ENCODE data around the gene BAD. TPM values are rescaled to one million over a fixed set of nuclear protein-coding genes. Genes with fewer than 3 reads are reported as not detected.
A peak's percentile ranks its signal among the peaks of the same experiment; 100 is the strongest.

The BAD gene
- total and polyA plus RNA-seq, 2 of the 13 experiments (the other 11 are each of a cell fraction or from before 2014, with no cell fraction given) = 17.9 to 28.5 TPM

GRCh38 chr11:64268893-64269539 is 15.4 kb downstream of the BAD start (continued):
- TF ChIP-seq SP5 (CRISPR knock-in tag; IDR thresholded peaks at IDR 0.05; ENCODE audit: borderline replicate concordance, low read depth) (no peak), CEBPG (CRISPR knock-in tag; IDR thresholded peaks at IDR 0.05) (peak; percentile 45), NFIB (CRISPR knock-in tag; IDR thresholded peaks at IDR 0.05; ENCODE audit: borderline replicate concordance) (no peak), E2F1 (CRISPR knock-in tag; IDR thresholded peaks at IDR 0.05) (no peak), KLF15 (CRISPR knock-in tag; IDR thresholded peaks at IDR 0.05; ENCODE audit: borderline replicate concordance) (no peak), U2AF2 (IDR thresholded peaks at IDR 0.05; ENCODE audit: low read depth, low read length) (no peak), NFYB (CRISPR knock-in tag; IDR thresholded peaks at IDR 0.05) (no peak), ESRRA (CRISPR knock-in tag; IDR thresholded peaks at IDR 0.05; ENCODE audit: low read depth) (no peak), MIER3 (CRISPR knock-in tag; IDR thresholded peaks at IDR 0.05; ENCODE audit: borderline replicate concordance) (no peak), ZNF816 (CRISPR knock-in tag; IDR thresholded peaks at IDR 0.05; ENCODE audit: borderline replicate concordance) (no peak), ZNF136 (CRISPR knock-in tag; IDR thresholded peaks at IDR 0.05; ENCODE audit: low read depth) (no peak), SRY (CRISPR knock-in tag; IDR thresholded peaks at IDR 0.05) (no peak), JUNB (CRISPR knock-in tag; IDR thresholded peaks at IDR 0.05; ENCODE audit: borderline replicate concordance) (no peak), ATRX (CRISPR knock-in tag; IDR thresholded peaks at IDR 0.05; ENCODE audit: borderline replicate concordance) (no peak), ZNF121 (CRISPR knock-in tag; IDR thresholded peaks at IDR 0.05) (no peak), KLF11 (CRISPR knock-in tag; IDR thresholded peaks at IDR 0.05) (no peak)
- TF ChIP-seq, protein P1, sequence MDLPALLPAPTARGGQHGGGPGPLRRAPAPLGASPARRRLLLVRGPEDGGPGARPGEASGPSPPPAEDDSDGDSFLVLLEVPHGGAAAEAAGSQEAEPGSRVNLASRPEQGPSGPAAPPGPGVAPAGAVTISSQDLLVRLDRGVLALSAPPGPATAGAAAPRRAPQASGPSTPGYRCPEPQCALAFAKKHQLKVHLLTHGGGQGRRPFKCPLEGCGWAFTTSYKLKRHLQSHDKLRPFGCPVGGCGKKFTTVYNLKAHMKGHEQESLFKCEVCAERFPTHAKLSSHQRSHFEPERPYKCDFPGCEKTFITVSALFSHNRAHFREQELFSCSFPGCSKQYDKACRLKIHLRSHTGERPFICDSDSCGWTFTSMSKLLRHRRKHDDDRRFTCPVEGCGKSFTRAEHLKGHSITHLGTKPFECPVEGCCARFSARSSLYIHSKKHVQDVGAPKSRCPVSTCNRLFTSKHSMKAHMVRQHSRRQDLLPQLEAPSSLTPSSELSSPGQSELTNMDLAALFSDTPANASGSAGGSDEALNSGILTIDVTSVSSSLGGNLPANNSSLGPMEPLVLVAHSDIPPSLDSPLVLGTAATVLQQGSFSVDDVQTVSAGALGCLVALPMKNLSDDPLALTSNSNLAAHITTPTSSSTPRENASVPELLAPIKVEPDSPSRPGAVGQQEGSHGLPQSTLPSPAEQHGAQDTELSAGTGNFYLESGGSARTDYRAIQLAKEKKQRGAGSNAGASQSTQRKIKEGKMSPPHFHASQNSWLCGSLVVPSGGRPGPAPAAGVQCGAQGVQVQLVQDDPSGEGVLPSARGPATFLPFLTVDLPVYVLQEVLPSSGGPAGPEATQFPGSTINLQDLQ (CRISPR knock-in tag; IDR thresholded peaks at IDR 0.05) = no peak
- TF ChIP-seq, protein P2, sequence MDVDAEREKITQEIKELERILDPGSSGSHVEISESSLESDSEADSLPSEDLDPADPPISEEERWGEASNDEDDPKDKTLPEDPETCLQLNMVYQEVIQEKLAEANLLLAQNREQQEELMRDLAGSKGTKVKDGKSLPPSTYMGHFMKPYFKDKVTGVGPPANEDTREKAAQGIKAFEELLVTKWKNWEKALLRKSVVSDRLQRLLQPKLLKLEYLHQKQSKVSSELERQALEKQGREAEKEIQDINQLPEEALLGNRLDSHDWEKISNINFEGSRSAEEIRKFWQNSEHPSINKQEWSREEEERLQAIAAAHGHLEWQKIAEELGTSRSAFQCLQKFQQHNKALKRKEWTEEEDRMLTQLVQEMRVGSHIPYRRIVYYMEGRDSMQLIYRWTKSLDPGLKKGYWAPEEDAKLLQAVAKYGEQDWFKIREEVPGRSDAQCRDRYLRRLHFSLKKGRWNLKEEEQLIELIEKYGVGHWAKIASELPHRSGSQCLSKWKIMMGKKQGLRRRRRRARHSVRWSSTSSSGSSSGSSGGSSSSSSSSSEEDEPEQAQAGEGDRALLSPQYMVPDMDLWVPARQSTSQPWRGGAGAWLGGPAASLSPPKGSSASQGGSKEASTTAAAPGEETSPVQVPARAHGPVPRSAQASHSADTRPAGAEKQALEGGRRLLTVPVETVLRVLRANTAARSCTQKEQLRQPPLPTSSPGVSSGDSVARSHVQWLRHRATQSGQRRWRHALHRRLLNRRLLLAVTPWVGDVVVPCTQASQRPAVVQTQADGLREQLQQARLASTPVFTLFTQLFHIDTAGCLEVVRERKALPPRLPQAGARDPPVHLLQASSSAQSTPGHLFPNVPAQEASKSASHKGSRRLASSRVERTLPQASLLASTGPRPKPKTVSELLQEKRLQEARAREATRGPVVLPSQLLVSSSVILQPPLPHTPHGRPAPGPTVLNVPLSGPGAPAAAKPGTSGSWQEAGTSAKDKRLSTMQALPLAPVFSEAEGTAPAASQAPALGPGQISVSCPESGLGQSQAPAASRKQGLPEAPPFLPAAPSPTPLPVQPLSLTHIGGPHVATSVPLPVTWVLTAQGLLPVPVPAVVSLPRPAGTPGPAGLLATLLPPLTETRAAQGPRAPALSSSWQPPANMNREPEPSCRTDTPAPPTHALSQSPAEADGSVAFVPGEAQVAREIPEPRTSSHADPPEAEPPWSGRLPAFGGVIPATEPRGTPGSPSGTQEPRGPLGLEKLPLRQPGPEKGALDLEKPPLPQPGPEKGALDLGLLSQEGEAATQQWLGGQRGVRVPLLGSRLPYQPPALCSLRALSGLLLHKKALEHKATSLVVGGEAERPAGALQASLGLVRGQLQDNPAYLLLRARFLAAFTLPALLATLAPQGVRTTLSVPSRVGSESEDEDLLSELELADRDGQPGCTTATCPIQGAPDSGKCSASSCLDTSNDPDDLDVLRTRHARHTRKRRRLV (CRISPR knock-in tag; IDR thresholded peaks at IDR 0.05) = no peak
